ENCODE results near the gene LDLRAD2. TPM values are rescaled to one million over a fixed set of nuclear protein-coding genes. Genes with fewer than 3 reads are reported as not detected.

LDLRAD2 gene
- total RNA-seq, 1 experiment from 2014 or later: 1.0 TPM

- Histone ChIP-seq H2AFZ (ENCODE audit: low read length) (no peak overlapping the region), H2BK120ac (ENCODE audit: low read depth, low read length, poor library complexity, severe bottlenecking) (no peak overlapping the region), H3K4me1 (ENCODE audit: insufficient read depth, low read length) (no peaks in the 10 kb centered on the region), H3K14ac (ENCODE audit: insufficient read depth, low read length) (no peak overlapping the region), H3K4me2 (ENCODE audit: insufficient read depth, insufficient read length, low read length) (no peak overlapping the region), H2BK15ac (ENCODE audit: low read depth, low read length) (no peak overlapping the region), H3K79me1 (ENCODE audit: insufficient read depth, low read depth, low read length, poor library complexity, severe bottlenecking) (no peaks in the 10 kb centered on the region), H3K27ac (ENCODE audit: insufficient read length, low read depth, low read length) (no peak overlapping the region), H3K79me2 (ENCODE audit: insufficient read depth, low read length) (no peaks in the 10 kb centered on the region), H3K4ac (ENCODE audit: low read depth, low read length) (no peak overlapping the region), H3K27me3 (ENCODE audit: insufficient read depth, low read length) (no peaks in the 10 kb centered on the region), H2BK20ac (ENCODE audit: low read depth, low read length, poor library complexity, severe bottlenecking) (no peak overlapping the region), H4K8ac (replicated peaks; ENCODE audit: insufficient read length, low read depth, low read length) (no peak overlapping the region), H4K91ac (ENCODE audit: insufficient read length, low read depth, low read length) (no peak overlapping the region), H3K23ac (ENCODE audit: insufficient read length, low read depth, low read length) (no peak overlapping the region), H3T11ph (ENCODE audit: low read length) (no peak overlapping the region), H3K56ac (ENCODE audit: insufficient read length, low read depth, low read length) (no peak overlapping the region), H4K20me1 (ENCODE audit: control insufficient read depth, insufficient read depth, insufficient read length) (no peaks in the 10 kb centered on the region), H3K18ac (ENCODE audit: insufficient read length, low read depth, low read length) (no peak overlapping the region), H3K23me2 (ENCODE audit: insufficient read length, low read depth, low read length, poor library complexity, severe bottlenecking) (no peaks in the 10 kb centered on the region), H2AK5ac (ENCODE audit: insufficient read length, low read length) (no peak overlapping the region), H2BK12ac (ENCODE audit: insufficient read length, low read depth, low read length) (no peak overlapping the region), H2BK5ac (ENCODE audit: insufficient read length, low read length) (no peak overlapping the region), H4K5ac (ENCODE audit: insufficient read length, low read depth, low read length) (no peak overlapping the region), H3K9ac (ENCODE audit: extremely low read depth, insufficient read length, low read length) (no peak overlapping the region), H3K9me3 (ENCODE audit: control insufficient read depth, low read depth, low read length) (no peaks in the 10 kb centered on the region)
- H3K36me3 Mint-ChIP-seq (ENCODE audit: insufficient read depth in 1 of 3, low read depth in 3 of 3): peaks cover 9 to 66% (median 45%) of the 10 kb centered on the region in 3 experiments; a peak in 6 of 7 replicates
- H3K4me3 Mint-ChIP-seq: no peak overlapping the region
- no peak for TF ChIP-seq CTCF (conservative IDR thresholded peaks at IDR 0.05)
- H3K4me1 Mint-ChIP-seq: no peaks in the 10 kb centered on the region
- no peak for DNase-seq
- H3K9me3 Mint-ChIP-seq: no peaks in the 10 kb centered on the region
- WGBS (ENCODE audit: extremely low coverage, insufficient read length, low lambda C conversion rate): no CpG with 5 or more reads among the region's 33 CpGs
- peaks cover 1% of the 10 kb centered on the region; the same call in 1 of the 2 replicates for H3K27me3 Mint-ChIP-seq (ENCODE audit: low read depth)
- H3K27ac Mint-ChIP-seq: no peak overlapping the region
These were observed 39.6 kb downstream of the LDLRAD2 start for GRCh38 chr1:21851430-21852250.
